Tibial artery (tissue), 4 donors: ENCODE results near the gene DEK.

Experiments used
- DNase-seq, 2 donors: peaks; one replicate each; pipeline ENCODE4 v3.0.0-alpha.2; 2019
- H3K27ac ChIP-seq, 2 donors: fragments of 200-600 bp; sonication (generic) in 1 of 2; 1 replicate in 1 of 2; 2 replicates in 1 of 2; pipeline ENCODE4 v1.5.1; 2018 to 2019; ENCODE audit warnings: mild to moderate bottlenecking in 1 of 2
- H3K27me3 ChIP-seq, 2 donors: fragments of 200-600 bp; sonication (generic) in 1 of 2; one replicate each; pipeline versions ENCODE4 v1.5.1 to v1.6.0; 2016 to 2019
- H3K36me3 ChIP-seq, 3 donors: fragments of 200-600 bp; sonication (generic) in 2 of 3; one replicate each; pipeline ENCODE4 v1.5.1; 2016 to 2019; ENCODE audit warnings: mild to moderate bottlenecking in 2 of 3
- H3K4me1 ChIP-seq, 4 donors: fragments of 200-600 bp; sonication (generic) in 2 of 4; 1 replicate in 3 of 4; 2 replicates in 1 of 4; pipeline ENCODE4 v1.5.1; 2016 to 2019
- H3K4me3 ChIP-seq, 2 donors: fragments of 200-600 bp; sonication (generic) in 1 of 2; 1 replicate in 1 of 2; 2 replicates in 1 of 2; pipeline ENCODE4 v1.5.1; 2018 to 2019; ENCODE audit warnings: mild to moderate bottlenecking in 2 of 2
- H3K9me3 ChIP-seq, 3 donors: fragments of 200-600 bp; sonication (generic) in 1 of 3; one replicate each; pipeline ENCODE4 v1.5.1; 2016 to 2019
- intact Hi-C: fragments of 100-400 bp; cut with DNase I; formaldehyde crosslinking; loops from one replicate; pipeline ENCODE4 v1.15.0; 2023; ENCODE audit warnings: low total_unique reads
- TF ChIP-seq, protein P1 (sequence below), 2 experiments: fragments of 200-600 bp in 1 of 2; fragments of 450-650 bp in 1 of 2; IDR thresholded peaks; one replicate each; pipeline ENCODE4 v1.5.1; 2017 to 2019; ENCODE audit warnings: antibody characterized with exemption in 2 of 2, mild to moderate bottlenecking in 1 of 2, moderate library complexity in 1 of 2

The DEK gene

DNA sequence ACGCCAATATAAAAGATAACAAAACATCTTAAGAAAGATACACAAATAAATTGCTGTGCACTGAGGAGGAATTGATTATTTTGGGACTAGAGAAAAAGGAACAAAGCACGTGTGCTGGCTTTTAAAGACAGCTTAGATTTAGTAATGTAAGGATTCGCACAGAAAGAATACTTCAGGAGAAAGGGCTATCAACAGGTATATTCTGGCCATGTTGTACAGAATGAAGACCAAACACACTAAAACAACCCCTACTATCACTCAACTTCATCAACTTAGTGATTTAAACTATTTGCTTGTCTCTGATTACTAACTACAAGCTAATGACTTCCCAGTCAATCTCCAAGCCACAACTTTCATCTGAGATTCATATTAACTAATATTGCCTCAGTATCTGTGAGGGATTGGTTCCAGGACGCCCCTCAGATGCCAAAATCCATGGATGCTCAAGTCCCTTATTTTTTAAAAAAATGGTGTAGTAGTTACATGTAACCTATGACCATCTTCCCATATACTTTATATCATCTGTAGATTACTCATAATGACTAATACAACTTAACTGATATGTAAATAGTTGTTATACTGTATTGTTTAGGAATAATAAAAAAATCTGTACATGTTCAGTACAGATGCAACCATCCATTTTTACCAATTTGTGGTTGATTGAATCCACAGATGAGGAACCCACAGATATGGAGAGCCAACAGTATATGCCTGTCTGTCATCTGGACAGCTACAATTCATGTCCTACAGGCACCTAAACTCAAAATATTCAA, 4.5 kb downstream of the DEK start:
- Histone ChIP-seq H3K36me3 (peaks cover 15 to 29% (median 26%) of the 10 kb centered on the region in 3 donors), H3K4me3 (no peak overlapping the region), H3K27me3 (no peaks in the 10 kb centered on the region), H3K27ac (no peak overlapping the region), H3K4me1 (peaks cover 0 to 35% (median 23%) of the 10 kb centered on the region in 4 donors), H3K9me3 (no peaks in the 10 kb centered on the region)
- TF ChIP-seq, protein P1, sequence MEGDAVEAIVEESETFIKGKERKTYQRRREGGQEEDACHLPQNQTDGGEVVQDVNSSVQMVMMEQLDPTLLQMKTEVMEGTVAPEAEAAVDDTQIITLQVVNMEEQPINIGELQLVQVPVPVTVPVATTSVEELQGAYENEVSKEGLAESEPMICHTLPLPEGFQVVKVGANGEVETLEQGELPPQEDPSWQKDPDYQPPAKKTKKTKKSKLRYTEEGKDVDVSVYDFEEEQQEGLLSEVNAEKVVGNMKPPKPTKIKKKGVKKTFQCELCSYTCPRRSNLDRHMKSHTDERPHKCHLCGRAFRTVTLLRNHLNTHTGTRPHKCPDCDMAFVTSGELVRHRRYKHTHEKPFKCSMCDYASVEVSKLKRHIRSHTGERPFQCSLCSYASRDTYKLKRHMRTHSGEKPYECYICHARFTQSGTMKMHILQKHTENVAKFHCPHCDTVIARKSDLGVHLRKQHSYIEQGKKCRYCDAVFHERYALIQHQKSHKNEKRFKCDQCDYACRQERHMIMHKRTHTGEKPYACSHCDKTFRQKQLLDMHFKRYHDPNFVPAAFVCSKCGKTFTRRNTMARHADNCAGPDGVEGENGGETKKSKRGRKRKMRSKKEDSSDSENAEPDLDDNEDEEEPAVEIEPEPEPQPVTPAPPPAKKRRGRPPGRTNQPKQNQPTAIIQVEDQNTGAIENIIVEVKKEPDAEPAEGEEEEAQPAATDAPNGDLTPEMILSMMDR (IDR thresholded peaks at IDR 0.05): no peak
- DNase-seq: no peak
- intact Hi-C loops: loop anchor here (10.0 kb wide), 1 partner anchor 105 kb away; the partner anchor contains the start of genes KDM1B and TPMT

DNA sequence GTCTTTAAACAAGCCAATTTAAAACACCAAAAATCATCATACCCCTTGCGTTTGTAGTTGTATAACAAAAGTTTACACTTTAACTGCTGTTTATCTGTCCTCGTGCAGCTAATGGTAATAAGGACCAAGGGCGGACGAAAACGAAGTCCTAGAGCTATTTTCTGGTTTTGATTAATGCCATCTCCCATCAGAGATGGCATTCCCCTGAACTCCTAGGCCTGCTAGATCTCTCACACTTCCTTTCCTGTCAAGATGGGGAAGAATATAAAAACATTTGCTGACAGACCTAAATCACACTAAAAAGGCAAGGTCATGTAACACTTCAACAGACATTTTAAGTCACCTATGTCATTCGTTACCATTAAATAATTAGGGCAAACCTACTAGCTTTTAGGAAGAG, 9.5 kb downstream of the DEK start:
- intact Hi-C loops: no loop called here
- TF ChIP-seq, protein P1 (IDR thresholded peaks at IDR 0.05): no peak

DNA sequence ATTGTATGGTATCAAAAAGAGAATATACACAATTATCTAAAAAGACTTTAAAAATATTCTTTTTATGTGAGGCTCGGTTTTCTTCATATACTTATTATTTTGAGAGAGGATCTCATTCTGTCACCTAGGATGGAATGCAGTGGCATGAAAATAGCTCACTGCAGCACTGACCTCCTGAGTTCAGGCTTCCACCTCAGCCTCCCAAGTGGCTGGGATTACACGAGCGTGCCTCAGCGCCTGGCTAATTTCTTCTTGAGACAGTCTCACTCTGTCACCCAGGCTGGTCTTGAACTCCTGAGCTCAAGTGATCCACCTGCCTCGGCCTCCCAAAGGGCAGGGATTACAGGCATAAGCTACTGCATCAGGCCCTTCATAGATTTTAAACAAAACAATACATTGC, 10.7 kb downstream of the DEK start:
- Histone ChIP-seq H3K27ac (no peak overlapping the region), H3K36me3 (peaks cover 51 to 60% (median 58%) of the 10 kb centered on the region in 3 donors), H3K9me3 (no peaks in the 10 kb centered on the region), H3K27me3 (no peaks in the 10 kb centered on the region), H3K4me1 (no peaks in the 10 kb centered on the region), H3K4me3 (no peak overlapping the region)
- DNase-seq: no peak
- intact Hi-C loops: no loop called here
- TF ChIP-seq, protein P1 (IDR thresholded peaks at IDR 0.05): no peak

More for the DNA sequence above, 9.5 kb downstream of the DEK start:
- H3K4me1 ChIP-seq: peaks cover 0 to 4% (median 0%) of the 10 kb centered on the region in 4 donors
- DNase-seq: no peak
- H3K4me3 ChIP-seq: no peak overlapping the region
- peaks cover 43 to 53% (median 49%) of the 10 kb centered on the region in 3 donors for H3K36me3 ChIP-seq
- no peaks in the 10 kb centered on the region for H3K9me3 ChIP-seq
- no peak overlapping the region for H3K27ac ChIP-seq
- H3K27me3 ChIP-seq: no peaks in the 10 kb centered on the region

DNA sequence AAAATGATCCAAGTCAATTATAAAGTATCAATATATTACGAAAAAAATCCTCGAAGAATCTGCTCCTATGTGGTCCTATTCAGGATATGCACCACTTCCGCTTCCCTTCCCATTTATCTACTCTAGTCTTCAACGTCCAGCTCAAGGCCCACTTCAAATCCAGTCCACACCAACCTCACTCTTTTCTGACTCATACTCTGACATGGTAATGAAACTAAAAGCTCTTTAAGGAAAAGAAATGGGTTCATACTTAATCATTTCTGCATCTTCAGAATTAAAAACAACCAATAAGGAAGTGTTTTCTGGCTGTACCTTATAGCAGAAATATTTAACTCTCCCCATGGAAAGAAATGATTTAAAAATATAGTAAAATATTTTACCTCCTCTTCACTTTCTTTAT, 15.1 kb downstream of the DEK start:
- Histone ChIP-seq H3K27ac (no peak overlapping the region), H3K4me3 (no peak overlapping the region), H3K4me1 (no peaks in the 10 kb centered on the region), H3K9me3 (no peaks in the 10 kb centered on the region), H3K36me3 (peaks cover 40 to 59% (median 41%) of the 10 kb centered on the region in 3 donors), H3K27me3 (no peaks in the 10 kb centered on the region)
- TF ChIP-seq, protein P1 (IDR thresholded peaks at IDR 0.05): no peak
- no peak for DNase-seq
- intact Hi-C loops: no loop called here

DNA sequence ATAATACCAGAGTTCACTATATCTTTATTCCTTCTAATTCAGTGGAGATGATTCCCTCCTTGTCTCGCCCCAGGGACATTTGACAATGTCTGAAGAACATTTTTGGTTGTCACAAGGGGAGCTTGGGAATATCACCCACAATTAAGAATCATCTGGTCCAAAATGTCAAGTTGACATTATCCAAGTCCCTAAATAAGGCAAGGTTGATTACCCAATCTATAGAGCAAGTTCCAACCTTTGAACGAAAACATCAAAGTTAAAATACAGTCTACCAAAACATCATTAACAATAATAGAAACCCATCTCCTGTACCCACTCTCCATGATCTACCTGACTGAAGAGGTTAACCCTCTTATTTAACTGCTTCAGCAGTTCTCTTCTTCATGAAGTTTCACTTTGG, 15.6 kb downstream of the DEK start:
- H3K4me3 ChIP-seq: no peak overlapping the region
- H3K9me3 ChIP-seq: no peaks in the 10 kb centered on the region
- no peaks in the 10 kb centered on the region for H3K4me1 ChIP-seq
- H3K36me3 ChIP-seq: peaks cover 34 to 56% (median 41%) of the 10 kb centered on the region in 3 donors
- DNase-seq: no peak
- TF ChIP-seq, protein P1 (IDR thresholded peaks at IDR 0.05): no peak
- H3K27me3 ChIP-seq: no peaks in the 10 kb centered on the region
- H3K27ac ChIP-seq: no peak overlapping the region
- intact Hi-C loops: no loop called here
